Measurements from ENCODE around the gene HIP1. TPM values are rescaled to one million over a fixed set of nuclear protein-coding genes. Genes with fewer than 3 reads are reported as not detected.

Gene HIP1
- total and polyA plus RNA-seq, 2 of the 4 experiments (the other 2 are of a cell fraction) = 6.8 to 10.0 TPM

GRCh38 chr7:75687246-75688088 lies 51.3 kb downstream of the HIP1 start:
- Histone ChIP-seq H2AK5ac (ENCODE audit: low read depth, low read length) (no peak overlapping the region), H2AFZ (replicated peaks; ENCODE audit: low read length, poor library complexity) (no peak overlapping the region), H4K20me1 (ENCODE audit: insufficient read depth, low read length) (no peaks in the 10 kb centered on the region), H2BK5ac (ENCODE audit: low read depth, low read length, poor library complexity, severe bottlenecking) (no peak overlapping the region), H2BK120ac (ENCODE audit: low read depth, low read length) (no peak overlapping the region), H3K18ac (ENCODE audit: low read depth, low read length) (no peak overlapping the region), H4K5ac (ENCODE audit: low read depth, low read length) (no peak overlapping the region), H3K27ac (ENCODE audit: insufficient read depth, low read length) (no peak overlapping the region), H4K8ac (ENCODE audit: low read depth in 2 of 2, low read length in 2 of 2) (no peak overlapping the region), H3K27me3 (ENCODE audit: control insufficient read depth, insufficient read depth, low read length) (no peaks in the 10 kb centered on the region), H3K9me1 (ENCODE audit: insufficient read depth, low read length) (no peaks in the 10 kb centered on the region), H3K4ac (ENCODE audit: low read depth, low read length) (no peak overlapping the region), H3K4me3 (ENCODE audit: insufficient read depth, low read depth, low read length) (no peak overlapping the region), H3K4me1 (ENCODE audit: control insufficient read depth, insufficient read depth, low read length) (no peaks in the 10 kb centered on the region), H3K9me3 (ENCODE audit: control insufficient read depth, insufficient read depth, low read length) (no peaks in the 10 kb centered on the region), H3K9ac (ENCODE audit: low read depth, low read length) (no peak overlapping the region), H2AK9ac (replicated peaks; ENCODE audit: low read depth, low read length, poor library complexity) (no peak overlapping the region), H4K91ac (ENCODE audit: insufficient read depth, low read depth, low read length) (no peak overlapping the region), H3K14ac (replicated peaks; ENCODE audit: low read depth, low read length) (no peak overlapping the region), H3K4me2 (ENCODE audit: low read depth, low read length) (no peak overlapping the region), H3K56ac (ENCODE audit: extremely low read depth, insufficient read depth, low read length) (no peak overlapping the region), H3K79me1 (ENCODE audit: low read depth in 1 of 2, low read length in 2 of 2) (peaks cover 0 to 4% of the 10 kb centered on the region in 2 experiments; a peak in 2 of 4 replicates), H2BK20ac (ENCODE audit: low read depth, low read length) (no peak overlapping the region), H3K23ac (ENCODE audit: low read depth, low read length) (no peak overlapping the region), H3K36me3 (ENCODE audit: control insufficient read depth, insufficient read depth, low read length) (no peaks in the 10 kb centered on the region), H2BK15ac (ENCODE audit: low read depth, low read length) (no peak overlapping the region)
- DNase-seq (no peak), ATAC-seq (ENCODE audit: low read depth) (no peak)
- 94% methylated on average over 6 of the region's 12 CpGs; no CpG with 5 or more reads in 1 of the 2 experiments for WGBS, 2 experiments (ENCODE audit: extremely low coverage in 2 of 2, insufficient read length in 1 of 2)
- CTCF ChIA-PET = no interaction called here
- in situ Hi-C loops (cut with MboI; ENCODE audit: low sequenced_read_pairs) (no loop called here), intact Hi-C loops (cut with micrococcal nuclease) (no loop called here), dilution Hi-C loops (cut with HindIII; ENCODE audit: low sequenced_read_pairs, unreplicated experiment) (no loop called here)
- POLR2A ChIA-PET (ENCODE audit: unreplicated experiment) = no interaction called here
- TF ChIP-seq RAD21 (IDR thresholded peaks at IDR 0.05; ENCODE audit: low read length) (no peak), POLR2A (IDR thresholded peaks at IDR 0.05; ENCODE audit: low read depth, low read length) (no peak), BHLHE40 (IDR thresholded peaks at IDR 0.05; ENCODE audit: low read depth, low read length) (no peak), NFE2L2 (IDR thresholded peaks at IDR 0.05; ENCODE audit: low read depth, low read length) (no peak), CHD1 (IDR thresholded peaks at IDR 0.05; ENCODE audit: low read depth, low read length) (no peak), ELK1 (IDR thresholded peaks at IDR 0.05; ENCODE audit: borderline replicate concordance, low read depth, low read length) (no peak), MAZ (IDR thresholded peaks at IDR 0.05; ENCODE audit: borderline replicate concordance, low read depth, low read length) (no peak), RCOR1 (IDR thresholded peaks at IDR 0.05; ENCODE audit: insufficient replicate concordance, low read length) (no peak), CTCF (conservative IDR thresholded peaks at IDR 0.05; ENCODE audit: low read depth, low read length) (no peak), USF2 (IDR thresholded peaks at IDR 0.05; ENCODE audit: low read depth, low read length) (no peak), CEBPB (IDR thresholded peaks at IDR 0.05; ENCODE audit: low read depth, low read length) (no peak), MAFK (IDR thresholded peaks at IDR 0.05; ENCODE audit: low read depth, low read length) (no peak), FOS (IDR thresholded peaks at IDR 0.05; ENCODE audit: low read depth, low read length) (no peak), RFX5 (IDR thresholded peaks at IDR 0.05; ENCODE audit: low read depth, low read length) (no peak)
- BruUV-seq (replicated peaks) = no TSS peak
